ENCODE data around the gene PLCH2. TPM values are rescaled to one million over a fixed set of nuclear protein-coding genes. Genes with fewer than 3 reads are reported as not detected.

PLCH2 gene
- total RNA-seq, 6 experiments from 2014 or later: 0.09 to 0.34 (median 0.18) TPM; not detected in 1

DNA sequence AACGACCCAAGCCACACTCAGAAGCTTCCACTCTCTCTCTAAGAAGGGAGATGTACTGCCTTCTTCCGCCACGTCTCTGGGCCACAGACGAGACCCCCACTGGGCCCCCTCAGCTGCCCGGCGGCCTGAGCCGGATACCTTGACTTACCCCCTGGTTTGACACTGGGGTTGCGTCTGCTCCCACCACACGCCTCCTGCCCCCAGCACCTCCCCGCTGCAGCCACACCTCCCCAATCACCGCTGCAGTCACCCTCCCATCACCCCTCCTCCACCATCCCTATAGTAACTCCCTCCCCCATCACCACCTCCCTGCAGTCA is 39.6 kb downstream of the PLCH2 start:
- DNase-seq: no peak
- H3K4me3 Mint-ChIP-seq: no peak overlapping the region
- TF ChIP-seq, protein P1, sequence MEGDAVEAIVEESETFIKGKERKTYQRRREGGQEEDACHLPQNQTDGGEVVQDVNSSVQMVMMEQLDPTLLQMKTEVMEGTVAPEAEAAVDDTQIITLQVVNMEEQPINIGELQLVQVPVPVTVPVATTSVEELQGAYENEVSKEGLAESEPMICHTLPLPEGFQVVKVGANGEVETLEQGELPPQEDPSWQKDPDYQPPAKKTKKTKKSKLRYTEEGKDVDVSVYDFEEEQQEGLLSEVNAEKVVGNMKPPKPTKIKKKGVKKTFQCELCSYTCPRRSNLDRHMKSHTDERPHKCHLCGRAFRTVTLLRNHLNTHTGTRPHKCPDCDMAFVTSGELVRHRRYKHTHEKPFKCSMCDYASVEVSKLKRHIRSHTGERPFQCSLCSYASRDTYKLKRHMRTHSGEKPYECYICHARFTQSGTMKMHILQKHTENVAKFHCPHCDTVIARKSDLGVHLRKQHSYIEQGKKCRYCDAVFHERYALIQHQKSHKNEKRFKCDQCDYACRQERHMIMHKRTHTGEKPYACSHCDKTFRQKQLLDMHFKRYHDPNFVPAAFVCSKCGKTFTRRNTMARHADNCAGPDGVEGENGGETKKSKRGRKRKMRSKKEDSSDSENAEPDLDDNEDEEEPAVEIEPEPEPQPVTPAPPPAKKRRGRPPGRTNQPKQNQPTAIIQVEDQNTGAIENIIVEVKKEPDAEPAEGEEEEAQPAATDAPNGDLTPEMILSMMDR (IDR thresholded peaks at IDR 0.05): no peak
- peaks cover 1% of the 10 kb centered on the region; the same call in 1 of the 2 replicates for H3K36me3 Mint-ChIP-seq (ENCODE audit: low read depth)
- no peak overlapping the region for H3K27ac Mint-ChIP-seq
- H3K4me1 Mint-ChIP-seq (ENCODE audit: low read depth): no peaks in the 10 kb centered on the region
- no peaks in the 10 kb centered on the region for H3K9me3 Mint-ChIP-seq
- no peaks in the 10 kb centered on the region; the same call in 1 of the 2 replicates for H3K27me3 Mint-ChIP-seq (ENCODE audit: insufficient read depth)

DNA sequence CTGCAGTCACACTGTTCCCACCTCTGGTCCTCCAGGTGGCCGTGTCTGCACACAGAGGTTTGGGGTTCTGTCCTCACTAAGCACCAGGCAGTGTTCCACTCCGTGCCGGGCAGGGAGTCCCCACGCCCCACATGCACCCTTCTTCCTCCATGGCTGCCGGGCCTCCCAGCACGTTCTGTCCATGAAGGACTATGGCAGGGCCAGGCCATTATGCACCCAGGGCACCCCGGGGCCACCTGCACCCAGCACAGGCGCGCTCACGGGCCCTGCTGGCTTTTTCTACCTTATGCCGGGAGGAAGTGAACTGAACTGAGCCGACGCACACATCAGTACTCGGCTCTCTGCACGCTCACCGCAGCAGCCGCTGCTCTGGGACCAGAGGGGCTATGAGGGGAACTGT is 40.0 kb downstream of the PLCH2 start:
- Mint-ChIP-seq H3K27me3 (ENCODE audit: insufficient read depth) (no peaks in the 10 kb centered on the region; the same call in 1 of the 2 replicates), H3K36me3 (ENCODE audit: low read depth) (peaks cover 5% of the 10 kb centered on the region; the same call in 1 of the 2 replicates)

DNA sequence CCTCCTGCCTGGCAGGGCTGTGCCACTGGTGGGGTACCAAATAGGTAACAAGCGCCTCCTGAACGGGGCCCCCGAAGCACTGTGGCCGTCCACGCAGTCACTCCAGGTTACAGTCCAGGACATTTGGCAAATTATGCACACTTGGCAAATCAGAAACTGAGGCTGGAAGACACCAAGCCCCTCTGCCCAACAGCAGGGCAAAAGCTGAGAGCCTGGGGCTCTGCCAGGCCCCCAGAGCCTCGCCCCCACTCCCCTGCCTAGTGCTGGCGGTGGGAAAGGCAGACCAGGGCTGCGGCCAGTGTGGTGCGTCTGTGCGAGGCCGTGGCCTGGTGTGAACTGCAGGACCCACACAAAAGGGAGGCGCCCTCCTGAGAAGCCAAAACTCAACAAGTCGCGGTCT is 40.9 kb downstream of the PLCH2 start:
- Mint-ChIP-seq H3K4me3 (no peak overlapping the region), H3K9me3 (no peaks in the 10 kb centered on the region), H3K27ac (no peak overlapping the region), H3K27me3 (ENCODE audit: insufficient read depth) (no peaks in the 10 kb centered on the region; the same call in 1 of the 2 replicates), H3K36me3 (ENCODE audit: low read depth) (peaks cover 6% of the 10 kb centered on the region; the same call in 1 of the 2 replicates), H3K4me1 (ENCODE audit: low read depth) (no peaks in the 10 kb centered on the region)
- TF ChIP-seq, protein P1 (IDR thresholded peaks at IDR 0.05): no peak
- no peak for DNase-seq

More for the DNA sequence above, 40.0 kb downstream of the PLCH2 start:
- TF ChIP-seq, protein P1 (IDR thresholded peaks at IDR 0.05): no peak
- Mint-ChIP-seq H3K9me3 (no peaks in the 10 kb centered on the region), H3K4me3 (no peak overlapping the region), H3K4me1 (ENCODE audit: low read depth) (no peaks in the 10 kb centered on the region), H3K27ac (no peak overlapping the region)
- DNase-seq: no peak

DNA sequence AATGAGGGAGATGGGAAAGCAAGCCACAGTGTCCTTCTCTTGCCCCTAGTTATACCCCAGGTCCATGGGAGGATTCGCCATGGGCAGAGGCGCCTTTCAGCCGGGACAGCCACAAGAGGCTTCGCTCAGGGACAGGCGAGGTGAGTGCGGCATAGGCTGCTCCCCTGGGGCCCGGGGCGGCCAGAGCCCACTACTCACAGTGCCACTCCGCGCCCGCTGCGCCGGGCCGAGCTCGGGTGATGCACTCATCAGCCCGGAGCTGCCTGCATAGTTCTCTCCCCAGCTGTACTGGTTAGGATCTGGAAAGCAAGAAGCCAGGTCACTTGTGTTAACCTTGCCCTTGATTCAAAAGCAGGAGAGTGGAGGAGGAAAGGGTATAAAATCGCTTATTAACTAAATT is 41.9 kb downstream of the PLCH2 start:
- TF ChIP-seq, protein P1 (IDR thresholded peaks at IDR 0.05): no peak
- no peak for DNase-seq
- Mint-ChIP-seq H3K27ac (no peak overlapping the region), H3K27me3 (ENCODE audit: insufficient read depth) (no peaks in the 10 kb centered on the region; the same call in 1 of the 2 replicates), H3K4me3 (no peak overlapping the region), H3K4me1 (ENCODE audit: low read depth) (peaks cover 3% of the 10 kb centered on the region), H3K9me3 (no peaks in the 10 kb centered on the region), H3K36me3 (ENCODE audit: low read depth) (peaks cover 12% of the 10 kb centered on the region; the same call in 1 of the 2 replicates)

DNA sequence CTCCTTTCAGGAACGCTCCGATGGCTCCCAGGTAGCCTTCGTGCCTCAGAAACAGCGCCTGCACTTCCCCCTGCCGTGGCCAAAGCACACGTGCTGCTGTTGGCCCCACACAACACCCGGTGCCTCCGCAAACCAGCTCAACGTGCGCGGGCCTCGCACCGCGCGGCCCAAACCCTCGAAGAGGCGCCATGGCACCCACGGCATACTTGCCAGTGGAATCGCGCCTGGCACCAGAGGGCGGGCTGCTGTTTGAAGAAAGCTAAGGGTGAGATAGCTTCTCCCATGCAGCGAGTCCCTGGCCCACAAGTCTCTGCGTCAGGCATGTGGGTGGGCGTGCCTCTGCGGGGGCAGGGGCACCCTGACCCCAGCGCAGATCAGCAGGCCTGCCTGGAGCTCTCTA is 42.4 kb downstream of the PLCH2 start:
- DNase-seq: no peak
- TF ChIP-seq, protein P1 (IDR thresholded peaks at IDR 0.05): no peak
- Mint-ChIP-seq H3K4me1 (ENCODE audit: low read depth) (peaks cover 9% of the 10 kb centered on the region), H3K9me3 (no peaks in the 10 kb centered on the region), H3K36me3 (ENCODE audit: low read depth) (peaks cover 12% of the 10 kb centered on the region; the same call in 1 of the 2 replicates), H3K27ac (no peak overlapping the region), H3K4me3 (no peak overlapping the region), H3K27me3 (ENCODE audit: insufficient read depth) (no peaks in the 10 kb centered on the region; the same call in 1 of the 2 replicates)

Measured in HFFc6 (cell line).